Measurements from ENCODE around the gene MERTK.
"Not testable (repeated sequence)": the region's sequence is repeated elsewhere in the genome, so short reads cannot be mapped to it uniquely, and the experiment has no call there.

Gene MERTK

GRCh38 chr2:112031473-112032223 lies 133.2 kb downstream of the MERTK start:
- H3K9ac ChIP-seq (ENCODE audit: low read length), result no peak overlapping the region
- H3K36me3 ChIP-seq (ENCODE audit: control insufficient read depth, insufficient read depth, low read length), result no peaks in the 10 kb centered on the region
- peaks cover 6% of the 10 kb centered on the region for H3K4me1 ChIP-seq (ENCODE audit: control insufficient read depth, insufficient read depth, low read length)
- no peaks in the 10 kb centered on the region for H3K9me3 ChIP-seq (ENCODE audit: control insufficient read depth, low read length)
- H3K27me3 ChIP-seq (ENCODE audit: control insufficient read depth, insufficient read depth, low read length), result no peaks in the 10 kb centered on the region
- no peak overlapping the region for H3K4me3 ChIP-seq (ENCODE audit: low read length)

GRCh38 chr2:112032224-112032586 lies 133.8 kb downstream of the MERTK start:
- Histone ChIP-seq H3K4me3 (ENCODE audit: low read length) (no peak overlapping the region), H3K36me3 (ENCODE audit: control insufficient read depth, insufficient read depth, low read length) (no peaks in the 10 kb centered on the region)

GRCh38 chr2:112032689-112033465 lies 134.5 kb downstream of the MERTK start:
- no peaks in the 10 kb centered on the region for H3K36me3 ChIP-seq (ENCODE audit: control insufficient read depth, insufficient read depth, low read length)
- H3K9ac ChIP-seq (ENCODE audit: low read length), result no peak overlapping the region
- no peaks in the 10 kb centered on the region for H3K27me3 ChIP-seq (ENCODE audit: control insufficient read depth, insufficient read depth, low read length)
- H3K9me3 ChIP-seq (ENCODE audit: control insufficient read depth, low read length), result no peaks in the 10 kb centered on the region
- H3K4me3 ChIP-seq (ENCODE audit: low read length), result no peak overlapping the region
- peaks cover 6% of the 10 kb centered on the region for H3K4me1 ChIP-seq (ENCODE audit: control insufficient read depth, insufficient read depth, low read length)

More at GRCh38 chr2:112032224-112032586, 133.8 kb downstream of the MERTK start:
- Histone ChIP-seq H3K9ac (ENCODE audit: low read length) (no peak overlapping the region), H3K9me3 (ENCODE audit: control insufficient read depth, low read length) (no peaks in the 10 kb centered on the region), H3K4me1 (ENCODE audit: control insufficient read depth, insufficient read depth, low read length) (peaks cover 6% of the 10 kb centered on the region), H3K27me3 (ENCODE audit: control insufficient read depth, insufficient read depth, low read length) (no peaks in the 10 kb centered on the region)

- no peak overlapping the region for H3K4me3 ChIP-seq (ENCODE audit: low read length)
- H3K27me3 ChIP-seq (ENCODE audit: control insufficient read depth, insufficient read depth, low read length), result no peaks in the 10 kb centered on the region
These were observed 135.2 kb downstream of the MERTK start for GRCh38 chr2:112033600-112033999.

GRCh38 chr2:112034924-112035323 lies 136.5 kb downstream of the MERTK start:
- Histone ChIP-seq H3K4me1 (ENCODE audit: control insufficient read depth, insufficient read depth, low read length) (peaks cover 6% of the 10 kb centered on the region), H3K9me3 (ENCODE audit: control insufficient read depth, low read length) (no peaks in the 10 kb centered on the region), H3K27me3 (ENCODE audit: control insufficient read depth, insufficient read depth, low read length) (no peaks in the 10 kb centered on the region), H3K36me3 (ENCODE audit: control insufficient read depth, insufficient read depth, low read length) (no peaks in the 10 kb centered on the region), H3K9ac (ENCODE audit: low read length) (no peak overlapping the region), H3K4me3 (ENCODE audit: low read length) (no peak overlapping the region)

More at GRCh38 chr2:112033600-112033999, 135.2 kb downstream of the MERTK start:
- Histone ChIP-seq H3K4me1 (ENCODE audit: control insufficient read depth, insufficient read depth, low read length) (peaks cover 6% of the 10 kb centered on the region), H3K9me3 (ENCODE audit: control insufficient read depth, low read length) (no peaks in the 10 kb centered on the region), H3K9ac (ENCODE audit: low read length) (no peak overlapping the region), H3K36me3 (ENCODE audit: control insufficient read depth, insufficient read depth, low read length) (no peaks in the 10 kb centered on the region)

- Histone ChIP-seq H3K4me3 (ENCODE audit: low read length) (no peak overlapping the region), H3K9ac (ENCODE audit: low read length) (no peak overlapping the region), H3K4me1 (ENCODE audit: control insufficient read depth, insufficient read depth, low read length) (peaks cover 6% of the 10 kb centered on the region), H3K9me3 (ENCODE audit: control insufficient read depth, low read length) (no peaks in the 10 kb centered on the region), H3K27me3 (ENCODE audit: control insufficient read depth, insufficient read depth, low read length) (no peaks in the 10 kb centered on the region), H3K36me3 (ENCODE audit: control insufficient read depth, insufficient read depth, low read length) (no peaks in the 10 kb centered on the region)
These were observed 137.4 kb downstream of the MERTK start for GRCh38 chr2:112035786-112036185.

- not testable (repeated sequence) for H3K36me3 ChIP-seq (ENCODE audit: control insufficient read depth, insufficient read depth, low read length); H3K4me1 ChIP-seq (ENCODE audit: control insufficient read depth, insufficient read depth, low read length); H3K9me3 ChIP-seq (ENCODE audit: control insufficient read depth, low read length); H3K4me3 ChIP-seq (ENCODE audit: low read length); H3K27me3 ChIP-seq (ENCODE audit: control insufficient read depth, insufficient read depth, low read length); H3K9ac ChIP-seq (ENCODE audit: low read length)
These were observed 141.1 kb downstream of the MERTK start for GRCh38 chr2:112039556-112039955.

GRCh38 chr2:112040066-112040465 lies 141.7 kb downstream of the MERTK start:
- H3K9ac ChIP-seq (ENCODE audit: low read length); H3K27me3 ChIP-seq (ENCODE audit: control insufficient read depth, insufficient read depth, low read length); H3K4me1 ChIP-seq (ENCODE audit: control insufficient read depth, insufficient read depth, low read length); H3K9me3 ChIP-seq (ENCODE audit: control insufficient read depth, low read length); H3K4me3 ChIP-seq (ENCODE audit: low read length); H3K36me3 ChIP-seq (ENCODE audit: control insufficient read depth, insufficient read depth, low read length): not testable (repeated sequence)

- not testable (repeated sequence) for H3K4me1 ChIP-seq (ENCODE audit: control insufficient read depth, insufficient read depth, low read length); H3K27me3 ChIP-seq (ENCODE audit: control insufficient read depth, insufficient read depth, low read length); H3K4me3 ChIP-seq (ENCODE audit: low read length); H3K36me3 ChIP-seq (ENCODE audit: control insufficient read depth, insufficient read depth, low read length); H3K9me3 ChIP-seq (ENCODE audit: control insufficient read depth, low read length); H3K9ac ChIP-seq (ENCODE audit: low read length)
These were observed 143.1 kb downstream of the MERTK start for GRCh38 chr2:112041460-112041859.

GRCh38 chr2:112045446-112046014 lies 147.1 kb downstream of the MERTK start:
- Histone ChIP-seq H3K9me3 (ENCODE audit: control insufficient read depth, low read length) (no peaks in the 10 kb centered on the region), H3K9ac (ENCODE audit: low read length) (no peak overlapping the region), H3K4me1 (ENCODE audit: control insufficient read depth, insufficient read depth, low read length) (no peaks in the 10 kb centered on the region), H3K4me3 (ENCODE audit: low read length) (no peak overlapping the region), H3K27me3 (ENCODE audit: control insufficient read depth, insufficient read depth, low read length) (no peaks in the 10 kb centered on the region), H3K36me3 (ENCODE audit: control insufficient read depth, insufficient read depth, low read length) (no peaks in the 10 kb centered on the region)

- no peaks in the 10 kb centered on the region for H3K4me1 ChIP-seq (ENCODE audit: control insufficient read depth, insufficient read depth, low read length)
- H3K4me3 ChIP-seq (ENCODE audit: low read length), result no peak overlapping the region
- H3K9ac ChIP-seq (ENCODE audit: low read length), result no peak overlapping the region
- H3K36me3 ChIP-seq (ENCODE audit: control insufficient read depth, insufficient read depth, low read length), result no peaks in the 10 kb centered on the region
- H3K27me3 ChIP-seq (ENCODE audit: control insufficient read depth, insufficient read depth, low read length), result no peaks in the 10 kb centered on the region
- no peaks in the 10 kb centered on the region for H3K9me3 ChIP-seq (ENCODE audit: control insufficient read depth, low read length)
These were observed 147.8 kb downstream of the MERTK start for GRCh38 chr2:112046231-112046630.

GRCh38 chr2:112047537-112048235 lies 149.3 kb downstream of the MERTK start:
- H3K4me3 ChIP-seq (ENCODE audit: low read length), result no peak overlapping the region
- H3K9ac ChIP-seq (ENCODE audit: low read length), result no peak overlapping the region
- H3K4me1 ChIP-seq (ENCODE audit: control insufficient read depth, insufficient read depth, low read length), result no peaks in the 10 kb centered on the region
- H3K9me3 ChIP-seq (ENCODE audit: control insufficient read depth, low read length), result no peaks in the 10 kb centered on the region
- H3K36me3 ChIP-seq (ENCODE audit: control insufficient read depth, insufficient read depth, low read length), result no peaks in the 10 kb centered on the region
- H3K27me3 ChIP-seq (ENCODE audit: control insufficient read depth, insufficient read depth, low read length), result no peaks in the 10 kb centered on the region
